ENCODE data around the gene TSN.

Gene TSN

DNA sequence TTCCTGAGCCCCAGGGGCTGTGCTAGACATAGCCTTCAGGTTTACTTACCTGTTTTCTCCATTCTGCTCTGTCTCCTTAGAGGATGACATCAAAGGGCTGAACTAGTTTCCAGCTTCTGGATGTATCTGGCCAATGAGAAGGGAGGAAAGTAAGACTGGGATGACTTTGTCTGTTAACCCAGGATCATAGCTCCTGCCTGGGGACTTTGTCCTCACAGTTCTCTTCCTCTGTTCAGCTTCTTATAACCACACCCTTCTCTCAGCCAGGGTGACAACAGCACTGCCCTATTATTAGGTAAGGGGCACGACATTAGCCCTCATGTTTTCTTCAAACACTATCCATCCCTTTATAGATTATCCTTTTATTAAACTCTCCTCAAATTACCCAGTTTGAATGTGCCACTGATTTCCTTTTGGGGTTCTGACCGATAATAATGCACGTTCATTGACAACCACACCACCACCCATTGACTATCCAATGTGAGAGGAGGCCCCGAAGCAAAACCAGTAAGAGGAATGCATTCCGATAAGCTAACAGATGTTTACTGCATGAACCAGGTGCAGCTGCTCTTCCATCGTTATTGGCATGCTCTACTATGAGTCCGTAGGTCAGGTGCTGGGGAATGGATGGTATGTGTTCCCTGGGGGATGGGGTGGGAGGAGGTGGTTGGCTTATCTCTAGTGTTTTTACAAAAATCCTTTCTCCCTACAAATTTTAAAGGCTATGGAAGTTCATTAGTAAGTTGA is 23.5 kb downstream of the TSN start:
- no peak for DNase-seq
- ChIA-PET POLR2A (no interaction called here), CTCF (no interaction called here)
- Histone ChIP-seq H3K27me3 (replicated peaks in 2 of 5; ENCODE audit: control insufficient read depth in 4 of 5, insufficient read depth in 5 of 5, low read length in 4 of 5) (no peaks in the 10 kb centered on the region), H3K9me3 (ENCODE audit: control extremely low read depth in 1 of 5, control insufficient read depth in 4 of 5, insufficient read depth in 2 of 5, low read depth in 1 of 5, low read length in 4 of 5) (no peaks in the 10 kb centered on the region), H3K36me3 (ENCODE audit: control insufficient read depth in 4 of 4, insufficient read depth in 4 of 4, low read length in 3 of 4) (no peaks in the 10 kb centered on the region), H3K27ac (ENCODE audit: insufficient read depth in 1 of 2, low read depth in 1 of 2, low read length in 2 of 2, poor library complexity in 1 of 2, severe bottlenecking in 2 of 2) (no peak overlapping the region), H3K4me1 (ENCODE audit: control extremely low read depth in 1 of 4, control insufficient read depth in 4 of 4, insufficient read depth in 4 of 4, low read length in 3 of 4) (no peaks in the 10 kb centered on the region), H3K4me3 (ENCODE audit: control insufficient read depth in 1 of 7, extremely low read depth in 1 of 7, insufficient read depth in 4 of 7, low read depth in 2 of 7, low read length in 6 of 7) (no peak overlapping the region)
- WGBS (ENCODE audit: insufficient coverage) = 88% methylated on average over 3 of the region's 7 CpGs

DNA sequence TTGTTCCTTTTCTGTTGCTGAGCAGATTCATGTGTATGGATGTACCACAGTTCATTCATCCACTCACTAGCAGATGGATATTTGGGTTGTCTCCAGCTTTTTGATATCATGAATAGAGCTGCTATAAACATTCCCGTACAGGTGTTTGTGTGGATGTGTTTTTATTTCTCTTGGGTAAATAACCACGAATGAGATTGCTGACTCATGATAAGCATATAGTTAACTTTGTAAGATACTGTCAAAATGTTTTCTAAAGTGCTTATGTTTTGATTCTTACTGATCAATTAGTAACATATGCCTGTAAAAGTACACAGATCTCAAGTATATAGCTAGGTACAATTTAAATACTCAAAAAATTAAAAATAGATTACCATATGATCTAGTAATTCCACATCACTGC is 27.7 kb downstream of the TSN start:
- H3K27me3 ChIP-seq (replicated peaks in 2 of 5; ENCODE audit: control insufficient read depth in 4 of 5, insufficient read depth in 5 of 5, low read length in 4 of 5) = peaks cover 0 to 7% (median 0%) of the 10 kb centered on the region in 5 experiments
- H3K4me3 ChIP-seq (ENCODE audit: control insufficient read depth in 1 of 7, extremely low read depth in 1 of 7, insufficient read depth in 4 of 7, low read depth in 2 of 7, low read length in 6 of 7) = no peak overlapping the region
- POLR2A ChIA-PET = no interaction called here
- no peaks in the 10 kb centered on the region for H3K36me3 ChIP-seq (ENCODE audit: control insufficient read depth in 4 of 4, insufficient read depth in 4 of 4, low read length in 3 of 4)
- H3K27ac ChIP-seq (ENCODE audit: insufficient read depth in 1 of 2, low read depth in 1 of 2, low read length in 2 of 2, poor library complexity in 1 of 2, severe bottlenecking in 2 of 2) = no peak overlapping the region
- no CpG with 5 or more reads among the region's 2 CpGs for WGBS (ENCODE audit: insufficient coverage)
- DNase-seq = no peak
- no peaks in the 10 kb centered on the region for H3K9me3 ChIP-seq (ENCODE audit: control extremely low read depth in 1 of 5, control insufficient read depth in 4 of 5, insufficient read depth in 2 of 5, low read depth in 1 of 5, low read length in 4 of 5)
- CTCF ChIA-PET = no interaction called here
- H3K4me1 ChIP-seq (ENCODE audit: control extremely low read depth in 1 of 4, control insufficient read depth in 4 of 4, insufficient read depth in 4 of 4, low read length in 3 of 4) = no peaks in the 10 kb centered on the region

DNA sequence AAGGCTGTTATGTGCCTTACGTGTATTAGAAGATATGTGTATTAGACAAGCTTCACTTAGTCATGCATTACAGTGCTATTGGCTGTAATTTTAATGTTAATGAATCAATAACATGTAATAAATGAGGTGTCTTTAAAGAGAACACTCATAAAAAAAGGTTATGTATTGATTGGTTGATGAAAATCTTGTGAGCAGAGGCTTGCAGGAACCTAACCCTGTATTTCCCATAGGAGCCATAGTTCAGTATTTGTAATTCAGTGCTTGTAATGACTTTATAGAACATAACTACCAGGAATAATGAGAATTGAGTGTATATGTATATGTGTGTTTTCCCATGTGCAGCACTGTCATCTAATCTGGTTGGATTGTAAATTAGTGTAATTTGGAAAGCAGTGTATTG is 33.2 kb downstream of the TSN start:
- 80% methylated on average over 1 of the region's 1 CpG for WGBS (ENCODE audit: insufficient coverage)

DNA sequence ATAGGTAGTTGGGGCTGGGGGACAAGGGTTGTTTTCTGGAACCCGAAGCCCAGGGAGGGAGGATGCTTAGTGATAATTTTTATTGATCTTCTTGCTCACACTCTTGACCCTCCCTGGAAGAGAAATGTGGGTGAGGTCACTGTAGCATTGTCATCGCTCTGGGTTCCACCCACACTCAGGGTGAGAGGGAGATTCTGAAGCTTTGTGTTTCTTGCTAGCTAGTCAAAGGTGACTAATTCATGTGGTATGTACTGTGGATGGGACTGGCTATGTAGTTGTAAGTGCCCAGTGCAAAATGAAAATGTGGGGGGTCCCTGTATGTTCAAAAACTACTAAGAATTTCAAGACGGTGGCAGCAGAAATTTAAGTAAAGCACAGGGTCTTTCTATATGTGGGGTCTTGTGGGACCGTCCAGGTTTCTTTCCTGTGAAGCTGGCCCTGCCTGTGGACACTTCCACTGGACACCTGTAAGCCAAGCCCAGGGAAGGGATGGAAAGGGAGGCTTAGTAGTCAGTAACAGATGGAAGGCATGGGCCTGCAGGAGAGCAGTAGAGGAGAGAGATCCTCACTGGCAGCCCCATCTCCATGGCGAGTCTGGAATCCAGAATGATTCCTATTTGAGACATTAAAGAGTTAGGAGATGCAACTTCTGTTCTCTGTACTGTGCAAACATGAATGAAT is 35.0 kb downstream of the TSN start:
- peaks cover 0 to 7% (median 0%) of the 10 kb centered on the region in 5 experiments for H3K27me3 ChIP-seq (replicated peaks in 2 of 5; ENCODE audit: control insufficient read depth in 4 of 5, insufficient read depth in 5 of 5, low read length in 4 of 5)
- WGBS (ENCODE audit: insufficient coverage) = 98% methylated on average over 4 of the region's 5 CpGs
- H3K27ac ChIP-seq (ENCODE audit: insufficient read depth in 1 of 2, low read depth in 1 of 2, low read length in 2 of 2, poor library complexity in 1 of 2, severe bottlenecking in 2 of 2) = no peak overlapping the region
- ChIA-PET CTCF (no interaction called here), POLR2A (no interaction called here)
- no peak overlapping the region for H3K4me3 ChIP-seq (ENCODE audit: control insufficient read depth in 1 of 7, extremely low read depth in 1 of 7, insufficient read depth in 4 of 7, low read depth in 2 of 7, low read length in 6 of 7)
- H3K4me1 ChIP-seq (ENCODE audit: control extremely low read depth in 1 of 4, control insufficient read depth in 4 of 4, insufficient read depth in 4 of 4, low read length in 3 of 4) = no peaks in the 10 kb centered on the region
- peaks cover 0 to 6% (median 0%) of the 10 kb centered on the region in 5 experiments for H3K9me3 ChIP-seq (ENCODE audit: control extremely low read depth in 1 of 5, control insufficient read depth in 4 of 5, insufficient read depth in 2 of 5, low read depth in 1 of 5, low read length in 4 of 5)
- no peak for DNase-seq
- H3K36me3 ChIP-seq (ENCODE audit: control insufficient read depth in 4 of 4, insufficient read depth in 4 of 4, low read length in 3 of 4) = no peaks in the 10 kb centered on the region

More for the DNA sequence above, 33.2 kb downstream of the TSN start:
- no peaks in the 10 kb centered on the region for H3K4me1 ChIP-seq (ENCODE audit: control extremely low read depth in 1 of 4, control insufficient read depth in 4 of 4, insufficient read depth in 4 of 4, low read length in 3 of 4)
- POLR2A ChIA-PET = no interaction called here
- H3K36me3 ChIP-seq (ENCODE audit: control insufficient read depth in 4 of 4, insufficient read depth in 4 of 4, low read length in 3 of 4) = no peaks in the 10 kb centered on the region
- H3K27me3 ChIP-seq (replicated peaks in 2 of 5; ENCODE audit: control insufficient read depth in 4 of 5, insufficient read depth in 5 of 5, low read length in 4 of 5) = peaks cover 0 to 7% (median 0%) of the 10 kb centered on the region in 5 experiments
- H3K4me3 ChIP-seq (ENCODE audit: control insufficient read depth in 1 of 7, extremely low read depth in 1 of 7, insufficient read depth in 4 of 7, low read depth in 2 of 7, low read length in 6 of 7) = no peak overlapping the region
- H3K9me3 ChIP-seq (ENCODE audit: control extremely low read depth in 1 of 5, control insufficient read depth in 4 of 5, insufficient read depth in 2 of 5, low read depth in 1 of 5, low read length in 4 of 5) = peaks cover 0 to 6% (median 0%) of the 10 kb centered on the region in 5 experiments
- no peak for DNase-seq
- CTCF ChIA-PET = interaction anchor here (1.1 kb wide), 1 partner anchor 22 kb away, joined by 3 read pairs; no protein-coding TSS in a partner anchor
- no peak overlapping the region for H3K27ac ChIP-seq (ENCODE audit: insufficient read depth in 1 of 2, low read depth in 1 of 2, low read length in 2 of 2, poor library complexity in 1 of 2, severe bottlenecking in 2 of 2)

DNA sequence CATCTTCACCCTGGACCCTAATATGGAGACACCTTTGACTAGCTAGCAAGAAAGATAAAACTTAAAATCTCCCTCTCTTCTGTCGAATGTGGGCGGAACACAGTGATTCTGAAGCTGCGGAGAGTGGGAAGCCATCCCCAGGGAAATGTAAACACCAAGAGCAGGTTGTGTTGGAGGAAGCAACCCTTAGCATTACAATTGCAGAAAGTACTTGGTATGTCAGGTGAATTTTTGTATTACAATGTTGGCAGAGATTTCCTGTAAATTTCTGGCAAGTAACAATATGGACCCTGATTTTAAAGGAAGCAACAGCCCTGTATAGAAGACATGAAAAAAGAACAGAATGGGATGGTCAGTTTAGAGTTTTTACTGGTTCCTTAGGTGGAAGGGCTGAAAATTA is 35.8 kb downstream of the TSN start:
- H3K27ac ChIP-seq (ENCODE audit: insufficient read depth in 1 of 2, low read depth in 1 of 2, low read length in 2 of 2, poor library complexity in 1 of 2, severe bottlenecking in 2 of 2) = no peak overlapping the region
- WGBS (ENCODE audit: insufficient coverage) = 100% methylated on average over 3 of the region's 3 CpGs
- no peaks in the 10 kb centered on the region for H3K36me3 ChIP-seq (ENCODE audit: control insufficient read depth in 4 of 4, insufficient read depth in 4 of 4, low read length in 3 of 4)
- no peak for DNase-seq
- CTCF ChIA-PET = no interaction called here
- no peak overlapping the region for H3K4me3 ChIP-seq (ENCODE audit: control insufficient read depth in 1 of 7, extremely low read depth in 1 of 7, insufficient read depth in 4 of 7, low read depth in 2 of 7, low read length in 6 of 7)
- H3K9me3 ChIP-seq (ENCODE audit: control extremely low read depth in 1 of 5, control insufficient read depth in 4 of 5, insufficient read depth in 2 of 5, low read depth in 1 of 5, low read length in 4 of 5) = peaks cover 0 to 6% (median 0%) of the 10 kb centered on the region in 5 experiments
- no peaks in the 10 kb centered on the region for H3K4me1 ChIP-seq (ENCODE audit: control extremely low read depth in 1 of 4, control insufficient read depth in 4 of 4, insufficient read depth in 4 of 4, low read length in 3 of 4)
- peaks cover 0 to 1% (median 0%) of the 10 kb centered on the region in 5 experiments for H3K27me3 ChIP-seq (replicated peaks in 2 of 5; ENCODE audit: control insufficient read depth in 4 of 5, insufficient read depth in 5 of 5, low read length in 4 of 5)
- POLR2A ChIA-PET = no interaction called here

DNA sequence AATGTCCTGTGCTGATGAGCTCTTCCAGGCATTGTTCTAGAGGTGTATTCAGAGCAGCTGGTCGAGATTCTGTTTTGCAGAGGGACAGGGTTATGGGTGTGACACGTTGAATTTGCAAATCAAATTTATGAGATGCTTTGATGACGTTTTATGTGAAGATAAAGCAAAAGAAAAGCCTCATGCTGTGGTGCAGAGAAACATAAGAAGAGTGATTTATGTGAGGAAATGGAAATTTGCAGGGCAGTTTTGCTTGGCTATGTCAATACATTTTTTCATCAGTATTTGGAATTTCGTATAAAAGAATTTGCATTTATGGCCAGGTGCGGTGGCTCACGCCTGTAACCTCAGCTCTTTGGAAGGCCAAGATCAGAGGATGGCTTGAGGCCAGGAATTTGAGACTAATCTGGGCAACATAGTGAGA is 36.4 kb downstream of the TSN start:
- Histone ChIP-seq H3K27me3 (replicated peaks in 2 of 5; ENCODE audit: control insufficient read depth in 4 of 5, insufficient read depth in 5 of 5, low read length in 4 of 5) (no peaks in the 10 kb centered on the region), H3K9me3 (ENCODE audit: control extremely low read depth in 1 of 5, control insufficient read depth in 4 of 5, insufficient read depth in 2 of 5, low read depth in 1 of 5, low read length in 4 of 5) (peaks cover 0 to 6% (median 0%) of the 10 kb centered on the region in 5 experiments), H3K4me3 (ENCODE audit: control insufficient read depth in 1 of 7, extremely low read depth in 1 of 7, insufficient read depth in 4 of 7, low read depth in 2 of 7, low read length in 6 of 7) (no peak overlapping the region), H3K4me1 (ENCODE audit: control extremely low read depth in 1 of 4, control insufficient read depth in 4 of 4, insufficient read depth in 4 of 4, low read length in 3 of 4) (no peaks in the 10 kb centered on the region), H3K36me3 (ENCODE audit: control insufficient read depth in 4 of 4, insufficient read depth in 4 of 4, low read length in 3 of 4) (no peaks in the 10 kb centered on the region), H3K27ac (ENCODE audit: insufficient read depth in 1 of 2, low read depth in 1 of 2, low read length in 2 of 2, poor library complexity in 1 of 2, severe bottlenecking in 2 of 2) (no peak overlapping the region)
- CTCF ChIA-PET = no interaction called here
- WGBS (ENCODE audit: insufficient coverage) = 89% methylated on average over 6 of the region's 6 CpGs
- POLR2A ChIA-PET = no interaction called here
- no peak for DNase-seq

DNA sequence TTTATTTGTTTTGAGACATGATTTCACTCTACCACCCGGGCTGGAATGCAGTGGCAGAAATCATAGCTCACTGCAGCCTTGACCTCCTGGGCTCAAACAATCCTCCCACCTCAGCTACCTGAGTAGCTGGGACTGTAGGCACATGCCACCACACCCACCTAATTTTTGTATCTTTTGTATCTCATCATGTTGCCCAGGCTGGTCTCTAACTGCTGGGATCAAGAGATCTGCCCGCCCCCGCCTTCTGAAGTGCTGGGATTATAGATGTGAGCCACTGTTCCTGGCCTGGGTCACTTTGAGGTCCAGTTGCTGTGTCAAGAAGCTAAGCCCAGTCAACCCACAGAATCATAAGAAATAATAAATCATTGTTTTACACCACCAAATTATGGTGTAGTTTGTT is 38.4 kb downstream of the TSN start:
- H3K27me3 ChIP-seq (replicated peaks in 2 of 5; ENCODE audit: control insufficient read depth in 4 of 5, insufficient read depth in 5 of 5, low read length in 4 of 5) = no peaks in the 10 kb centered on the region
- no peak overlapping the region for H3K27ac ChIP-seq (ENCODE audit: insufficient read depth in 1 of 2, low read depth in 1 of 2, low read length in 2 of 2, poor library complexity in 1 of 2, severe bottlenecking in 2 of 2)
- ChIA-PET POLR2A (no interaction called here), CTCF (no interaction called here)
- no peak for DNase-seq
- no peaks in the 10 kb centered on the region for H3K4me1 ChIP-seq (ENCODE audit: control extremely low read depth in 1 of 4, control insufficient read depth in 4 of 4, insufficient read depth in 4 of 4, low read length in 3 of 4)
- peaks cover 0 to under 1% (median 0%) of the 10 kb centered on the region in 5 experiments for H3K9me3 ChIP-seq (ENCODE audit: control extremely low read depth in 1 of 5, control insufficient read depth in 4 of 5, insufficient read depth in 2 of 5, low read depth in 1 of 5, low read length in 4 of 5)
- H3K4me3 ChIP-seq (ENCODE audit: control insufficient read depth in 1 of 7, extremely low read depth in 1 of 7, insufficient read depth in 4 of 7, low read depth in 2 of 7, low read length in 6 of 7) = no peak overlapping the region
- 100% methylated on average over 3 of the region's 3 CpGs for WGBS (ENCODE audit: insufficient coverage)
- no peaks in the 10 kb centered on the region for H3K36me3 ChIP-seq (ENCODE audit: control insufficient read depth in 4 of 4, insufficient read depth in 4 of 4, low read length in 3 of 4)

All from common myeloid progenitor, CD34-positive (primary cell).